ENCODE results near the gene SECISBP2. TPM values are rescaled to one million over a fixed set of nuclear protein-coding genes. Genes with fewer than 3 reads are reported as not detected.

Gene SECISBP2
- total and polyA plus RNA-seq, 2 of the 13 experiments (the other 11 are each of a cell fraction or from before 2014, with no cell fraction given), result 32.4 to 38.0 TPM

GRCh38 chr9:89350988-89351557 lies 32.8 kb downstream of the SECISBP2 start (continued):
- TF ChIP-seq MXD3 (CRISPR knock-in tag; IDR thresholded peaks at IDR 0.05) (no peak), ZNF281 (CRISPR knock-in tag; IDR thresholded peaks at IDR 0.05; ENCODE audit: borderline replicate concordance) (peak; percentile 58; the same call in 1 of the 2 replicates), ZNF614 (CRISPR knock-in tag; IDR thresholded peaks at IDR 0.05; ENCODE audit: borderline replicate concordance) (peak; percentile 82; the same call in 1 of the 2 replicates), MEIS2 (CRISPR knock-in tag; IDR thresholded peaks at IDR 0.05) (peak; percentile 95), ZNF660 (CRISPR knock-in tag; IDR thresholded peaks at IDR 0.05; ENCODE audit: borderline replicate concordance, low read depth) (no peak), ZNF788 (CRISPR knock-in tag; IDR thresholded peaks at IDR 0.05; ENCODE audit: borderline replicate concordance) (peak; percentile 85; the same call in 1 of the 2 replicates), SRSF1 (optimal IDR thresholded peaks at IDR 0.05; ENCODE audit: low read depth, low read length) (no peak), ZNF782 (CRISPR knock-in tag; IDR thresholded peaks at IDR 0.05; ENCODE audit: borderline replicate concordance) (no peak), ZNF569 (CRISPR knock-in tag; IDR thresholded peaks at IDR 0.05; ENCODE audit: borderline replicate concordance) (no peak), HINFP (CRISPR knock-in tag; IDR thresholded peaks at IDR 0.05; ENCODE audit: low read depth) (no peak), ZNF766 (CRISPR knock-in tag; IDR thresholded peaks at IDR 0.05; ENCODE audit: borderline replicate concordance) (no peak), ZNF691 (CRISPR knock-in tag; IDR thresholded peaks at IDR 0.05; ENCODE audit: borderline replicate concordance, low read depth) (no peak), BRF2 (CRISPR knock-in tag; IDR thresholded peaks at IDR 0.05) (no peak; the same call in 1 of the 2 replicates), ZNF674 (CRISPR knock-in tag; IDR thresholded peaks at IDR 0.05; ENCODE audit: low read depth) (no peak), ZNF510 (CRISPR knock-in tag; IDR thresholded peaks at IDR 0.05; ENCODE audit: low read depth) (no peak), ZNF710 (CRISPR knock-in tag; IDR thresholded peaks at IDR 0.05; ENCODE audit: borderline replicate concordance) (0 out of 2 replicates have a peak, but pooled peaks have one; percentile 42), NCOA1 (CRISPR knock-in tag; IDR thresholded peaks at IDR 0.05) (no peak), NR2F1 (CRISPR knock-in tag; IDR thresholded peaks at IDR 0.05) (peak; percentile 55 to 67; a peak in 3 of 4 replicates), ZNF121 (CRISPR knock-in tag; IDR thresholded peaks at IDR 0.05) (peak; percentile 26; the same call in 1 of the 2 replicates), SRY (CRISPR knock-in tag; IDR thresholded peaks at IDR 0.05) (no peak)
